ENCODE results near the gene RPAIN.

Gene RPAIN

DNA sequence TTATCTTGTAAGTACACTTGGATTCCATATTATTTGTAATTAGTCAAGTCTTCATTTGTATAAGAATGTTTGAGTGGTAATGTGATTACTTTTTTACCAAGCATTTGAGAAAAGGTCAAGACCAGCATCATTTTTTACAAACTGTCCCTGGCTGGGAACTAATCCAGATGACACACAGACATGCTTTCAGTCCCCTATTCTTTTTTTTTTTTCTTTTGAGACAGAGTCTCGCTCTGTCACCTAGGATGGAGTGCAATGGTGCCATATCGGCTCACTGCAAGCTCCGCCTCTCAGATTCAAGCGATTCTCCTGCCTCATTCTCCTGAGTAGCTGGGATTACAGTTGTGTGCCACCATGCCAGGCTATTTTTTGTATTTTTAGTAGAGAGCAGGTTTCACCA is 61.5 kb downstream of the RPAIN start:
- no peak for DNase-seq (ENCODE audit: low read depth, low spot score)
- no peak overlapping the region for H3K27ac ChIP-seq

Measured in epithelial cell of prostate (primary cell).